GM20431 (cell line): ENCODE data around the gene NR2F1.

Source experiments
- in situ Hi-C: fragments of 300-500 bp; cut with MseI, MboI; formaldehyde crosslinking; loops from one replicate; pipeline ENCODE4 v1.15.0; 2020; ENCODE audit warnings: low sequenced_read_pairs; ENCODE audit not compliant: unreplicated experiment

The NR2F1 gene

DNA sequence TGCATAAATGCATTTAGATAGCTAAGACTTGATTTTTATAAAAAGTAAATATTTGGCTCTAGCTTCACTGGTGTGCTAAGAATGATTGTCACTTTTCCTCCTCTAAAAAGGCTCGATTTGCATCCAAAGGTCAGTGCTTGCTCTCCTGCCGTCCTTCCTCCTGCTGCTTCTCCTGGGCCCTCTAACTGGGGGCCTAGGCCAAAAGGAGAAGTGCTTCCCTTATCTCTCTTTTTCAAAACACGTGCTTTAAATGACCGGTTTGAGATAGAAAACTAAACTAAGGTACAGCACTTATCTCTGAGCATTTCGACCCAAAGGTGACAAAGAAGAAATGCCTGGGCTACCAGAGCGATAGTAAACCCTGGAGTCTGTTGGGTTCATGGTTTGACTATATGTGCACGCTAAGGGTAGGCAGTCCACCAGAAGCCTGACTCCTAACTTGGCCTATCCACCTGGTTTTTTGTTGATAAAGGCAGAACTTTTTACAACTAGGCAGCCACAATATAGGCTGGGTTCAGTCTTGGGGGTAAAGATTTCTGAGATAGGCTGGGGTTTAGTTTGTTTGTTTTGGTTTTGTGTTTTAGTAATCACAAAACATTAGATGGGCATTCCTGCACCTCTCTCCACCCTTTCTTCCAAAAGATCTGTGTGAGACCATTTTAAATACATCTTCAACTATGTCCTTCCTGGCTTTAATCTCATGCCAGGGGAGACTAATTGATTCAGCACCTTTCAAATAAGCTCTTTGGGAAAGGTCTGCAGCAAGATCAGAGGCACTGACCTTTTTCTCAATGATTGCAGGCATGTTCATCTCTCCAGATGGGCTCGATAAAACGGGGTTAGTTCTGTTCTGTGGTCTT, 5.8 kb upstream of the NR2F1 start:
- in situ Hi-C loops = no loop called here

DNA sequence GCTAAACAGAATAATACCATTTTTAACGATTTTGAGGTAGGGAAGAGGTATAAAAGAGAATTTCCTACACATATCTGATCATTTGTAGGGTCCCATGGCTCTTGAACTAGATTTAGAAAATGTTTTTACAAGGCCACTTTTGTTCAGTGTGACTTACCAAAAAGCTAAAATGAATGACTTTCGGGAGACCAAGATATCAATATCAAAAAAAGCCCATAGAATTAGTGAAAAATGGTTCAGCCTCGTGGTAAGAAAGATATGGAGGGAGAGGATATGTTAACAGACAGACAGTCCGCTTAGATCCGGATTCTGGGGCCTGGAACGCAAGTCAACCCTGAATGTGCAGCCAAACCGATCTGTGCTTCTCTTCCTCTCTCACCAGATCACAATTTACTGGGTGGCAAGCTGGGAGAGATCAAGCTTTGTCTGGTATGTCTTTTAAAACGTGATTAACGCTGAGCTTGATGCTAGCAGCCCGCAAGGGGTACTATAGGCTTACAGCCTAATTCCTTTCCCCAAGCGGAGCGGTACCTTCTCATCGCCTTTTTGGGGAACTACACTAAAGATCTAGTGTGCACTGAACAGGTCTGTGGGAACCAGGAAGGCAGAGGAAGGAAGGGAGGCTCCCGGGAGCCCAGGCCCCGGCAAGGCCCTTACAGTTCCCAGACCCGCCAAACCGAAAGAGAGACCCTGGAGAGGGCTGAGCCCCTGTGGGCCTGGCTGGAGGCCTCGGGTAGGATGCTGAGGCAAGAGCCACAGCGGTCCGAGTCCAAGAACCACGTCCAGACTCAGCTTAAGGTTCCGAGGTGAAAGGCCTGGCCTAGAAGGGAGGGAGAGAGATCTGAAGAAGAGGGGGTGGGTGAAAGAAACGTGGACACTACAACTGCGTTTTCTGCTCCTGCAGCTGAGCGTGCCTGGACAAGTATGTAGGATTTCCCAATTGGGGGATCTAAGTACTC, 4.9 kb upstream of the NR2F1 start:
- in situ Hi-C loops = no loop called here

DNA sequence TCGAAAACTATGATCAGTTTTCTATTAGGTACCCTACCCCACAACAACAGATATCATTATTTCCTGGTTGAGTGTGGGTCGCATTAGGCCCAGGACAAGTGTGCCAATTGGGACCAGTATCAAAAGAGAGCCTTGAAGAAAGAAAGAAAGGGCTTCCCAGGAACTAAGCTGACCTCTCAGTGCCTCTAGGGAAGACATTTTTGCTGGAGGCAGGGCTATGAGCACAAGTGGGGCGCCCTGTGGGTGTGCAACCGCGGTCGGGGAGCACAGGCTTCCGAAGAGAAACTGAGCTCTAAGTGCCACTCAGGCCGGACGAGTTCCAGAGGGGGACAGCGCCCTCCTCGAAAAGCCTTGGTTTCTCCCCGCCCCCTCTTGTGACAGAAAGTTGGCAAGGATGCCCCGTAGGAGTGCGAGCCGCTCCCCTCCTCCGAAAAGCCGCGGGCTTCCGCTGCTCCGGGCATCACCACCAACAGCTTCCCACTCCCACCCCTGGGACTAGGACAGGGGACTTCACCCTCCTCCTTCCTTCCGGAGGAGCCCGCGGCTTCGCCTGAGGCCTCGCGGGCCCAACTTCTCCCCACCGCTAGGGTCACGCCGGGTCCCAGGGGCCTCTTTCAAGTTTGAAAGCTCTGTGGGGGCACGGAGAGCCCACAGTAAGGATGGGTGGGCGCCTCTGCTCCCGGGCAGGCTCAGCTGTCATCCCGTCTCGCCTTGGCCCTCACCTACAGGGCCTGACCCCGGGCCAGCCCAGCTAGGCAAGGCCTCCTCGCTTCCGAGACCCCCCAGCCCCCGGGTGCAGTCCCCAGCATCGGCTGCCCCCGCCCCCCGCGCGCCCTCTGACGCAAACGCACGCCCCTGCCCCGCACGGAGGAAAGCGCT, 4.0 kb upstream of the NR2F1 start:
- in situ Hi-C loops = no loop called here

DNA sequence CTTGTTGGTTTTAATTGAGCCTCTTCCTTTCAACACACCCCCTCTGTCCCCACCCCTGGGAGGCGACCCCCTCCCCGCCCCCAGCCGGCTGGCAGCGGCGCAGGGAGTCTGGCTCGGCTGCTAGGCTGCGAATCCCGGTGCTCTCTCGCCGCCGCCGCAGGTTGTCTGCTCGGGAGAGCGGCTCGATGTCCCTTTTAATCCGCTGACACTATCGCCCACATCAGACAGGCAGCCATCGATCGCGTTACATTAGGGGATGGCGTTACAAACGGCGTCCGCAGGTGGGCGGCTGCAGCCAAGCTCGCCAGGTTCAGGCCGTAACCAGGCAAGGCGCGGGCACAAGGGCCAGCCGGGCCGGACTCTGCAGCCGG, 3.3 kb upstream of the NR2F1 start:
- in situ Hi-C loops = no loop called here

DNA sequence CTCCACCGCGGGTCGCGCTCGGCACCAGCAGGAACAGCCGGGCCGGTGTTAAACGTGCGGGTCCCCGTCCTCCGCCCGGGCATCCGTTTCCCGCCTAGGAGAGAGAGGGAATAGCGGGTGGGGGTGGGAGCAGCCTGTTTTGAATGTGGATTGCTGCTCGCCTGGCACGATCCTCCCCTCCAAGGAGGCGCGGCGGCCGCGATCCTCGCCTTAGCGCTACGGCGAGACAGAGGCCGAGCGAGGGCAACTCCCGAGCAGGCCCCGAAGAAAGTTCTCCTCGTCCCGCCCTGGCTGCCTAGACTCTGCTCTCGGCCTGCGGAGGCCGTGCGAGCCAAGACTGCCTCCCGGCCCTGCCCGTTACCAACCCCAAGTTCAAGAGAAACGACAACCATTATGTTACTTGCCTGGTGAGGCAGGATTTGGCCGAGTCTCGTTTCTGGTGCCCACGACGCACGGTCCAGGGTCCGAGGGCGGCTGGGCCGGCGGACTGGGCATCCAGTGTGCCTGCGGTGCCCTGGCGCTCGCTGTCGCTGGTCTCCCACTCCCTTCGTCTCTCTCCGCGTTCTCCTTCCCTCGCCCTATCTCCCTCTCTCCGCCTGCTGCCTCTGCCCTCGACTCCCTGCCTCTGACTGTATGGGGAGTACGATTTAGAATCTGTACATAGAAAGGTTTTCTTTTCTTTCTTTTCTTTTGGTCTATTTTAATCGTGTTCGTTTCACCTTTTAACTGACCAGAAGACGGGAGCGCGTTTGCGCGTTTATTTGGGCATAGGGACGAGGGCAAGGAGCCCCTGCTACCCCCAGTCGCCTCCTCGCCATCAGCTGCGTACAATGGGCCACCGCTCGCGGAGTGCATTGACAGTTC, 2.7 kb upstream of the NR2F1 start:
- in situ Hi-C loops = no loop called here

DNA sequence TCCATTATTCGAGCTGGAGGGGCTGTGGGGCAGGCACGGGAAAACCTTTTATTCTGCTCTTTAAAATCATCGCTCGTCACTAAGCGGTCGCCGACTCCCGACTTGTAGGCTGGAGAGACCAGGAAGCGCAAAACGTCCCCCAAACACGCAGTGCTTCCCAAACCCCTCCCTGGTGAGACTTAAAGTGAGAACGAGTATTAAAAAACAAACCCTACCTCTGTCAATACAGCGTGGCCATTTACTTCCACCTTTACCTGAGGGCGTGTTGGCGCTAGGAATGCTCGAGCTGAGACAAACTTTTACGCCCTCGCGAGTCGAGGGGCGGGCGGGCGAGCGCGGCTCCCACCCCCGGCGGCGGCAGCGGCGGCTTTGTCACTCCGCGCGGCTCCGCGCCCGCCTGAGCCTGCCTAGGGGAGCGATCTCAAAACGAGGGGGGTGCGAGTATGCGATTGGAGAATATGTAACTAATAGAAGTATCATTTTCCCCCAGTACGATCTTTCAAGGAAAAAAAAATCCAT, 2.0 kb upstream of the NR2F1 start, which contains the start of gene NR2F1-AS1:
TSS of gene NR2F1-AS1 (minus strand) at position 293 of the 519 bp plus-strand sequence.
- in situ Hi-C loops = no loop called here

- in situ Hi-C loops = no loop called here
These were observed 907 bp upstream of the NR2F1 start for GRCh38 chr5:93582167-93582462.

GRCh38 chr5:93583439-93583767, 381 bp downstream of the NR2F1 start:
- in situ Hi-C loops = no loop called here

DNA sequence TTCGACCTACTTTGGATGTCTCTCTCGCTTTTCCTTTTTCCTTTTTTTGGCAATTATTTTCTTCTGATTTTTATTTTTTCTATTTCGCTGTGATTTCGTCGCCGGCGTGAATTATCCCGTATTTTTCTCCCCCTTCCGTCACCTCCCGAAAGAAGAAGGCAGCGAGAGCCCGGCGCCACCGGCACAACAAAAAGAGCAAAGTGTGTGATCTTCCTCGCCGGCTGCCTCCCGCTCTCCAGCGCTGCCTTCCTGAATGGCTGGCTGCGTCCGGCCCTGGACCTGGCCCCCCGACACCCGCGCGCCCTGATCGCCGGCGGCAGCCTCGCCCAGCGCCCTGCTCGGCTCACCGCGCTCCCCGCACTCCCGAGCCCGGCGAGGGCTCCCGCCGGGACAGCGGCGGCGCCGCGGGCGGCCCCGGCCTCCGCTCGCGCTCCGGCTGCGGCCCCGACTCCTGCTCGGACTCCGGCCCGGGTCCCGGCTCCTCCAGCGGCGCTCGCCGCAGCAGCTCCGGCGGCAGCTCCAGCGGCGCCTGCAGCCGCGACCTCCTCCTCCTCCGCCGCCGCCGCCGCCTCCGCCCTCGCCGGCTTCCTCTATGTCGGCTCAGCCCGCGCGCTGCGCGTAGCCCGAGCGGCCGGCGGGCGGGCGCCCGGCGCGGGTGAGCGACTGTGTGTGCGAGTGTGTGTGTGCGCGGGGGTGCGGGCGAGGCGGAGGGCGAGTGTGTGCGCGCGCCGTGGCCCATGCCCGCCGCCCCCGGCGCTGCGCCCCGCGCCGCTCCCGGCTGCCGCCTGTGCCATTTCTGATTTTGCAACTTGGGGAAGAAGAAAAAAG, 960 bp downstream of the NR2F1 start:
- in situ Hi-C loops = no loop called here

DNA sequence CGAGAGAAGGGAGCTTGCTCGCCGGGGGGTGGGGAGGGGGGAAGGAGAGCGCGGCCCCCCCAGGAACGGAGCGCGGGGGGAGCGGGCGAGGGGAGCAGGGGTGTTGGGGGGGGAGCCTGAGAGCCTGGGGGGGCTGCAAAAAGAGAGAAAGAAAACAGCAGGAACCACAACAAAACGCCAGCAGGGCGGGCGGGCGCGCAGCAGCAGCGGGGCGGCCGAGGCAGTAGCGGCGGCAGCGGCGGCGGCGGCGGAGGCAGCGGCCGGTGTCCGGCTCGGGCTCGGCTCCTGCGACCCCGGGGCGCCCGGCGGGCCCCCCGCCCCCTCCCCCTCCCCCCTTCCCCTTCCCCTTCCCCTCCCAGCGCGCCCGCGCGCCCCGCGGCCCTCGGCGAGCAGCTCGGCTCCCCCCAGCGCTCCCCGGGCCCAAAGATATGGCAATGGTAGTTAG, 1.6 kb downstream of the NR2F1 start:
- in situ Hi-C loops = no loop called here

- in situ Hi-C loops = no loop called here
These were observed 2.2 kb downstream of the NR2F1 start for GRCh38 chr5:93585041-93585766.

DNA sequence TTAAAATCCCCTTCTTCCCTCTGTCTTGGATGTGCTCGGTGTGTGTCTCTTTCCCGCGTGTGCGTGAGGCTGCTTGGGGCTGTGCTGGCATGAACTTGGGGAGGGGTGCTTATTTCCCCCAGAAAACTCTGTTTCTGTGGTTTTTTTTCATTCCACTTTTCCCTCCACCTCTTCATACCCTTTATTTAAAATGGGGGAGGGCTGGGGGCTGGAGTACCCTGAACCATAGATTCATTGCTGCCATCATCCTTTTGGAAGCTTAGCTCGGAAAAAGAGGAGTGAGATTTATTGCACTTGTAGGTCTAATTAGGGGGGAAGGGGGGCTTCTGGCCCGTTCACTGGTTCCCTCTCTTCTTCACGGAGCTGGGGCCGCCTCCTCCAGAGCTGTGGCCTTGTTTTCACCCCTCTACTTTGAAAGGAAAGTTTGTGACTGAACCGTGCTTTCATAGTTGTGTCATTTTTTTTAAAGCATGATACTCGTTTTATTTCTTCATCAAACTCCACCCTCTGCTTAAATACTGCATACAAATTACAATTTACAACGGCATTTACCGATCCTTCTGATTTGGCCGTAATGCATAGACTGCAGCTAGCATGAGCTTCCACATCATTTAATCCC, 2.9 kb downstream of the NR2F1 start:
- in situ Hi-C loops = no loop called here

DNA sequence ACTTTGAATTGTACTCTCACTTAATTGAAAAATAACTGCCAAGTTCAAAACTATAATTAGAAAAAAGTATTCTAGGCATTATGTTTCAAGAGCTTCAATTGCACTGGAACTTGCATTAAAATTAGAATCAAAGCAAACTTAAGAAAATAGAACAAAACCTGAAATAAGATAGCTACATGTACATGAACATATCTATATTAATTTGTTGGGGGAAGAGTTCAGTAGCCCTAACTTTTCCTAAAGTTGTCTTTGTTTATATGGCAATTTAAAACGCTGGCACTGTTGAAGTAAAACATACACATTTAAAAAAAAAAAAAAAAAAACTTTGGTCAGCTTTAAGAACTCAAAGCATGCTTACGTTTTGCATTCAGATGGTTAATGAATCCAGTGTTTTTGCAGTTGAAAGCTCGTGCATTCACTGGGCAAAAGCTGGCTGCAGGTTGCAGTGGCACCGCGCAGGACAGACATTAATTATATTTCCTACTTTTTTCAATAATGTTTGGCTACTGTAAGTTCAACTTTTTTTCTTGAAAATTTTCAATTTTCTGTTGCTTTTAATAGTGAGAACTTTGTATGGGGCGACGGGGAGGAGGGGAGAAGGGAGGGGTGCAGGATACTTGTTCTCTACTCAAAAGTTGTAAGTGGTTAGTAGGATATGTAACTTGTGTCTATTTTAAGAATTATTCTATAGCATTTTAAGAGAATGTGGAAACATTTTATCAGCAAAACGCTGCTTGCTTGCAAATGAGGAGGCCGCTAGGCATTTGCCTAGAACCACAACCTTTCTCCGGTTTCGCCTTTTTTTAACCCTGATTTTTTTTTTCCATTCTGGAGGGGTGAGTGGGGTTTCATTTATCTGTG, 3.9 kb downstream of the NR2F1 start:
- in situ Hi-C loops = no loop called here

DNA sequence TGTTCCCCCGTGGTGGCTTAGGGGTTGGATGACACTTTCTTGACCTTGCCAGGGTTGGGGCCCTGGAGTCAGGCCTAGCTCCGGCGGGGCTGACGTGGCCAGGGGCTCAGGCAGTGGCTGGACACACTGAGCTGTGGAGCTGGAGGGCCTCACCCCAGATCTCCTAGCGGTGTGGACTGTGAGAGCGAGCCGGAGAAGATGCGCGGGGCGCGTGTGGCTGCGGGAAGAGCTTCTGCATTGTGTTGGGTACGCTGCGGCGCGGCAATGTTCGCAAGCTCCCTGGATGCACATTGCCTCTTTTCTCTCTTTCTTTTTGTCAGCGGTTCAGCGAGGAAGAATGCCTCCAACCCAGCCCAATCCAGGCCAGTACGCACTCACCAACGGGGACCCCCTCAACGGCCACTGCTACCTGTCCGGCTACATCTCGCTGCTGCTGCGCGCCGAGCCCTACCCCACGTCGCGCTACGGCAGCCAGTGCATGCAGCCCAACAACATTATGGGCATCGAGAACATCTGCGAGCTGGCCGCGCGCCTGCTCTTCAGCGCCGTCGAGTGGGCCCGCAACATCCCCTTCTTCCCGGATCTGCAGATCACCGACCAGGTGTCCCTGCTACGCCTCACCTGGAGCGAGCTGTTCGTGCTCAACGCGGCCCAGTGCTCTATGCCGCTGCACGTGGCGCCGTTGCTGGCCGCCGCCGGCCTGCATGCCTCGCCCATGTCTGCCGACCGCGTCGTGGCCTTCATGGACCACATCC, 4.8 kb downstream of the NR2F1 start:
- in situ Hi-C loops = no loop called here

- in situ Hi-C loops = no loop called here
These were observed 5.5 kb downstream of the NR2F1 start for GRCh38 chr5:93588352-93589151.
